ENCODE measurements around the gene OR2B2. TPM values are rescaled to one million over a fixed set of nuclear protein-coding genes. Genes with fewer than 3 reads are reported as not detected.
"Not testable (repeated sequence)": the region's sequence is repeated elsewhere in the genome, so short reads cannot be mapped to it uniquely, and the experiment has no call there.

The OR2B2 gene
- total RNA-seq, 1 donor: not detected

GRCh38 chr6:27931209-27931608 is 19.0 kb upstream of the OR2B2 start:
- TF ChIP-seq, protein P1, sequence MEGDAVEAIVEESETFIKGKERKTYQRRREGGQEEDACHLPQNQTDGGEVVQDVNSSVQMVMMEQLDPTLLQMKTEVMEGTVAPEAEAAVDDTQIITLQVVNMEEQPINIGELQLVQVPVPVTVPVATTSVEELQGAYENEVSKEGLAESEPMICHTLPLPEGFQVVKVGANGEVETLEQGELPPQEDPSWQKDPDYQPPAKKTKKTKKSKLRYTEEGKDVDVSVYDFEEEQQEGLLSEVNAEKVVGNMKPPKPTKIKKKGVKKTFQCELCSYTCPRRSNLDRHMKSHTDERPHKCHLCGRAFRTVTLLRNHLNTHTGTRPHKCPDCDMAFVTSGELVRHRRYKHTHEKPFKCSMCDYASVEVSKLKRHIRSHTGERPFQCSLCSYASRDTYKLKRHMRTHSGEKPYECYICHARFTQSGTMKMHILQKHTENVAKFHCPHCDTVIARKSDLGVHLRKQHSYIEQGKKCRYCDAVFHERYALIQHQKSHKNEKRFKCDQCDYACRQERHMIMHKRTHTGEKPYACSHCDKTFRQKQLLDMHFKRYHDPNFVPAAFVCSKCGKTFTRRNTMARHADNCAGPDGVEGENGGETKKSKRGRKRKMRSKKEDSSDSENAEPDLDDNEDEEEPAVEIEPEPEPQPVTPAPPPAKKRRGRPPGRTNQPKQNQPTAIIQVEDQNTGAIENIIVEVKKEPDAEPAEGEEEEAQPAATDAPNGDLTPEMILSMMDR (IDR thresholded peaks at IDR 0.05; ENCODE audit: insufficient read depth, low read length): no peak
- no peak for DNase-seq (ENCODE audit: low read depth)
- H3K4me3 ChIP-seq (ENCODE audit: low read depth, low read length): no peak overlapping the region

GRCh38 chr6:27929930-27930329 is 17.7 kb upstream of the OR2B2 start:
- not testable (repeated sequence) for DNase-seq (ENCODE audit: low read depth); H3K4me3 ChIP-seq (ENCODE audit: low read depth, low read length)

DNA sequence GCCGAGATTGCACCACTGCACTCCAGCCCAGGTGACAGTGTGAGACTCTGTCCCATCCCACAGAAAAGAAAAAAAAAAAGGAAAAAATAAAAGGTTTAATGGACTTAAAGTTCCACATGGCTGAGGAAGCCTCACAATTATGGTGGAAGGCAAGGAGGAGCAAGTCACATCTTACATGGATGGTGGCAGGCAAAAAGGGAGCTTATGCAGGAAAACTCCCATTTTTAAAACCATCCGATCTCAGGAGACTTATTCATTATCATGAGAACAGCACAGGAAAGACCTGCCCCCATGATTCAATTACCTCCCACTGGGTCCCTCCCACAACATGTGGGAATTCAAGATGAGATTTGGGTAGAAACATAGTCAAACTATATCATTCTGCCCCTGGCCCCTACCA is 15.8 kb upstream of the OR2B2 start:
- DNase-seq (ENCODE audit: low read depth); H3K4me3 ChIP-seq (ENCODE audit: low read depth, low read length): not testable (repeated sequence)

DNA sequence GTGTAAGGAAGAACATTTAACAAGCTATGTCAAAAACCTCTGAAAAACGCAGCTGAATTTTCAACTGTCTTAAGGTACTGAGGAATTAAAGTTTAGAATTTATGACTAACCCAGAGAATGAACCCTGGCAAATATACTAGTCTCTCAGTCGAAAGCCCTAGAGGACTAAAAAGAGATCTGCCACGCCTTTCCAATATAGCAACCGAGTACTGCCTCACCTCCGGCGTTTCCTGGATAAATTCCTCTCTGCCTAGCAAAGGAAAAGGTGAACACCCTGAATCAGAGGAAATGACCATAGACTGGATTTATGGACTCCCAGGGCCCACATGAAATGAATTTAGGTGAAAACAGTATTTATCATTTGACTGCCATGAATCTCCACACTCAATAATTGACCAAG is 12.0 kb upstream of the OR2B2 start:
- no peak overlapping the region for H3K4me3 ChIP-seq (ENCODE audit: low read depth, low read length)
- DNase-seq (ENCODE audit: low read depth): no peak
- TF ChIP-seq, protein P1 (IDR thresholded peaks at IDR 0.05; ENCODE audit: insufficient read depth, low read length): no peak

DNA sequence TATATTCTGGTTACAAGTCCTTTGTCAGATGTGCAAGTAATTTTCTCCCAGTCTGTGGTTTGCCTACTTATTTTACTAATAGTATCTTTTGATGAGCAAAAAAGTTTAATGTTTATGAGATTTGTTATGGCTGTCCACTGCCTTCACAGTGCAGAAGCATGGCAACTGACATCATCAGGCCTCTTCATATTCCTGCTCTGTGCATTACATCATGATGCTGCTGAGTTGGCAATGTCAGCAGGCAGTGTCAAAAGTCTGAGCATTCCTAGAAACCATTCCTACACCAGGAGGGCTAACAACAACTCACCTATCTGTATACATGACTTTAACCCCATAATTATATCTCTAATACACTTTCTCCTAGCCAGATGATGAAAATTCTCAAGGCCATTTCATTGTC is 10.8 kb upstream of the OR2B2 start:
- no peak for DNase-seq (ENCODE audit: low read depth)
- TF ChIP-seq, protein P1 (IDR thresholded peaks at IDR 0.05; ENCODE audit: insufficient read depth, low read length): no peak
- no peak overlapping the region for H3K4me3 ChIP-seq (ENCODE audit: low read depth, low read length)

DNA sequence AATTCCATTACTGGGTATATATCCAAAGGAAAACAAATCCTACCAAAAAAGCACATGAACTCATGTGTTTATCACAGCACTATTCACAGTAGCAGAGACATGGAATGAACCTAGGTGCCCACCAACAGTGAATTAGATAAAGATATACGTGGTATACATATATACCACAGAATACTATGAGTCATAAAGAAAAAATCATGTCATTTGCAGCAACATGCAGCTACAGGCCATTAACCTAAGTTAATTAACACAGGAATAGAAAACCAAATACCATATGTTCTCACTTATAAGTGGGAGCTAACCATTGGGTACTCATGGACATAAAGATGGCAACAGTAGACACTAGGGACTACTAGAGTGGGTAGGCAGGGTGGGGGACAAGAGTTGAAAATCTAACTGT is 4.2 kb downstream of the OR2B2 start:
- no peak for DNase-seq (ENCODE audit: low read depth)
- no peak overlapping the region for H3K4me3 ChIP-seq (ENCODE audit: low read depth, low read length)
- TF ChIP-seq, protein P1 (IDR thresholded peaks at IDR 0.05; ENCODE audit: insufficient read depth, low read length): no peak

DNA sequence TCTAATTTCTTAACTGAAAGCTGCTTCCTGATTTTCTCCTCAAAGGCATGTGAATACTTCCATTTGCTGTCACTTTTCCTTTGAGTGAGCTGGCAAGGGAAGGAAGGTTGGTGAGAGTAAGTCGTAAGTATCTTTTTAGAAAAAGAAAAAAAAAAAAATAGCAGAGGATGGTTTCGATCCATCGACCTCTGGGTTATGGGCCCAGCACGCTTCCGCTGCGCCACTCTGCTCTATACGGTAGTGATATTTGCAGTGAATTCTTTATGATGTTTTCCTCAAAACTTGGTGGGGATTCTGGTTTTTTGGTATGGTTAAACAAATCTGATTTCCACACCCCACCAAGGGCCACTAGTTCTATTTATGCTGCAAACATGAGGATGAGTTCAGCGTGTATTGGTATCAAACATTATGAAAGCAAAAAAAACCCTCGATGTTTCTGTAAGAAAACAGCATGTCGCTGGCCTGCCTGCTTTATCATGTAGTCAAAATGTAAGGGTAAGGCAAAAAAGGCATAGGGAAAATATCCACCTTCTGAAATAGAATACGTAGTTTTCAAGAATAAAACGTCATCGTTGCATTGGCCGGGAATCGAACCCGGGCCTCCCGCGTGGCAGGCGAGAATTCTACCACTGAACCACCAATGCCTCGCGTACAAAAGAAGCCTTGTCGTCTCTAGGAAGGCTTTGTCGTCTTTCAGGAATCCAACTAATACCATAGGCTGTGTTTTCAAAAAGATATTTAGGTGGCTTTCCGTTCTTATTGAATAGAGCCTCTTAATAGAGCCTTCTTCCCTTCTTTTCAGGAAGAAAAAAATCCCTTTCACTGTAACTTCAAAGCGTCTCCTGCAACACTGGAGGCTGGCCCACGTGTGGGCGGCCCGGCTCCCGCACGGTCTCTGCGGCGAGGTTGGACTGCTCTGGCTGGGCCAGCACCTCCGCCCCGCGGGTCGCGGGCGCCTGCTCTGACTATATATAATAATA is 9.6 kb downstream of the OR2B2 start:
- TF ChIP-seq, protein P1 (IDR thresholded peaks at IDR 0.05; ENCODE audit: insufficient read depth, low read length): no peak
- H3K4me3 ChIP-seq (ENCODE audit: low read depth, low read length): peak overlapping the region; percentile 72
- peak; percentile 90 for DNase-seq (ENCODE audit: low read depth)

DNA sequence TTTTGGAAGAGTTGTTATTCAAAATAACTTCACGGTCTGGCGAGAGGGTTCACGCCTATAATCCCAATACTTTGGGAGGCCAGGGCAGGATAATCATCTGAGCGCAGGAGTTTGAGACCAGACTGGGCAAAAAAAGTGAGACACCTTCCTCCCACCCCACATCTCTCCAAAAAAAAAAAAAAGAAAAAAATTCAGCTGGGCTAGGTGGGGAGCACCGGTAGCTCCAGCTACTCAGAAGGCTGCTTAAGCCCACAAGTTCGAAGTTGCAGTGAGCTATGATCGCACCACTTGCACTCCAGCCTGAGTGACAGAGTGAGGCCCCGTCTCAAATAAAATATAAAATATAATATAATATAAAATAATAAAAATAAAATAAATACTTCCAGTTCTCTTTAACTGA is 10.4 kb downstream of the OR2B2 start:
- TF ChIP-seq, protein P1 (IDR thresholded peaks at IDR 0.05; ENCODE audit: insufficient read depth, low read length): no peak

GRCh38 chr6:27900197-27900596 is 12.0 kb downstream of the OR2B2 start:
- DNase-seq (ENCODE audit: low read depth): not testable (repeated sequence)

More for the DNA sequence above, 10.4 kb downstream of the OR2B2 start:
- no peak overlapping the region for H3K4me3 ChIP-seq (ENCODE audit: low read depth, low read length)
- no peak for DNase-seq (ENCODE audit: low read depth)

More at GRCh38 chr6:27900197-27900596, 12.0 kb downstream of the OR2B2 start:
- H3K4me3 ChIP-seq (ENCODE audit: low read depth, low read length): not testable (repeated sequence)

Data from fibroblast of the aortic adventitia (primary cell).